HepG2 (cell line): ENCODE results near the gene TK1. TPM values are rescaled to one million over a fixed set of nuclear protein-coding genes. Genes with fewer than 3 reads are reported as not detected.

ENCODE experiments used
- AHDC1 ChIP-seq: sonication (generic); formaldehyde crosslinking; IDR thresholded peaks from 2 replicates; pipeline ENCODE4 v1.5.1; 2020; ENCODE audit warnings: mild to moderate bottlenecking, missing genetic modification reagents, borderline replicate concordance
- HMGXB4 ChIP-seq, 2 experiments: sonication (generic) in 1 of 2; formaldehyde crosslinking in 1 of 2; IDR thresholded peaks; 2 replicates each; pipeline versions ENCODE4 v1.4.0 to v1.6.1; 2018 to 2020; ENCODE audit warnings: missing genetic modification reagents in 2 of 2, borderline replicate concordance in 1 of 2, low read depth in 1 of 2, mild to moderate bottlenecking in 1 of 2, missing biosample characterization in 1 of 2
- RAD21 ChIP-seq: fragments of 450-650 bp; formaldehyde crosslinking; IDR thresholded peaks from 2 replicates; pipeline ENCODE4 v1.5.0; 2020; ENCODE audit warnings: mild to moderate bottlenecking
- SETDB1 ChIP-seq: sonication (generic); formaldehyde crosslinking; IDR thresholded peaks from 2 replicates; pipeline ENCODE4 v1.5.1; 2020; ENCODE audit warnings: missing genetic modification reagents, mild to moderate bottlenecking, borderline replicate concordance
- TFAP4 ChIP-seq: sonication (generic); IDR thresholded peaks from 2 replicates; pipeline ENCODE4 v1.6.1; 2016; ENCODE audit warnings: low read depth, borderline replicate concordance
- ZBTB4 ChIP-seq: sonication (generic); formaldehyde crosslinking; IDR thresholded peaks from 2 replicates; pipeline ENCODE4 v1.4.0; 2020; ENCODE audit warnings: missing genetic modification reagents, mild to moderate bottlenecking, borderline replicate concordance
- ZEB1 ChIP-seq: IDR thresholded peaks from 2 replicates; pipeline ENCODE4 v1.6.1; 2012; ENCODE audit warnings: mild to moderate bottlenecking, low read depth, inconsistent platforms; ENCODE audit not compliant: insufficient replicate concordance
- ZNF484 ChIP-seq: sonication (generic); formaldehyde crosslinking; IDR thresholded peaks from 2 replicates; pipeline ENCODE4 v1.5.1; 2020; ENCODE audit warnings: mild to moderate bottlenecking, low read depth, missing genetic modification reagents, borderline replicate concordance
- ZNF572 ChIP-seq: sonication (generic); formaldehyde crosslinking; IDR thresholded peaks from 2 replicates; pipeline ENCODE4 v1.5.1; 2020; ENCODE audit warnings: mild to moderate bottlenecking, missing genetic modification reagents
- ZNF710 ChIP-seq: sonication (generic); formaldehyde crosslinking; IDR thresholded peaks from 2 replicates; pipeline ENCODE4 v1.5.0; 2020; ENCODE audit warnings: mild to moderate bottlenecking, missing genetic modification reagents, borderline replicate concordance
- ZSCAN31 ChIP-seq: sonication (generic); formaldehyde crosslinking; IDR thresholded peaks from 2 replicates; pipeline ENCODE4 v1.5.0; 2020; ENCODE audit warnings: low read depth, mild to moderate bottlenecking, missing genetic modification reagents
- polyA plus RNA-seq, 8 experiments: library from polyadenylated mRNA; depleted of rRNA in 3 of 8; stranded (reverse) in 7 of 8; unstranded in 1 of 8; fragments of >200 nt; fragmentation: Illumina TruSeq in 4 of 8; extraction: Trizol in 4 of 8; gene quantifications; 2 replicates each; pipeline versions ENCODE4 v1.2.1 to v1.2.3, GENCODE V29; 2011 to 2016; ENCODE audit warnings: low read depth in 4 of 8, missing spikeins in 1 of 8, mixed read lengths in 1 of 8; ENCODE audit not compliant: insufficient read depth in 1 of 8
- total RNA-seq, 5 experiments: library from RNA; depleted of rRNA; stranded (reverse); fragments of >200 nt; fragmentation: Illumina TruSeq; extraction: Trizol; gene quantifications; 2 replicates each; pipeline ENCODE4 v1.2.3, GENCODE V29; 2016; ENCODE audit warnings: low read depth in 1 of 5

The TK1 gene
- total and polyA plus RNA-seq, 2 of the 13 experiments (the other 11 are each of a cell fraction or from before 2014, with no cell fraction given): 45.0 to 96.0 TPM

GRCh38 chr17:78137392-78138203 lies 49.3 kb downstream of the TK1 start (continued):
- TF ChIP-seq ZEB1 (peak; percentile 41), SETDB1 (CRISPR knock-in tag) (no peak), HMGXB4 (CRISPR knock-in tag; IDR thresholded peaks at IDR 0.05; ENCODE audit: borderline replicate concordance in 1 of 2, low read depth in 1 of 2) (peak in 1 of 2 experiments; percentile 66), ZNF710 (CRISPR knock-in tag) (0 out of 2 replicates have a peak, but pooled peaks have one; percentile 28), ZNF572 (CRISPR knock-in tag) (no peak), ZBTB4 (no peak), TFAP4 (peak; percentile 69; the same call in 1 of the 2 replicates), AHDC1 (CRISPR knock-in tag) (no peak), ZNF484 (CRISPR knock-in tag) (no peak), ZSCAN31 (0 out of 2 replicates have a peak, but pooled peaks have one; percentile 44), RAD21 (peak; percentile 56; the same call in 1 of the 2 replicates)
